GM23248 (cell line): ENCODE data around the gene FAM221B.

Source experiments
- EZH2 ChIP-seq: fragments of 200-600 bp; sonication (generic); IDR thresholded peaks from 2 replicates; pipeline ENCODE4 v1.6.1; 2018; ENCODE audit warnings: antibody characterized with exemption, mild to moderate bottlenecking; ENCODE audit not compliant: insufficient read depth, poor library complexity, severe bottlenecking
- EZH2phosphoT487 ChIP-seq: fragments of 200-600 bp; sonication (generic); IDR thresholded peaks from 2 replicates; pipeline ENCODE4 v1.6.1; 2018; ENCODE audit warnings: antibody characterized with exemption, moderate library complexity, mild to moderate bottlenecking, low read depth; ENCODE audit not compliant: insufficient read depth

DNA sequence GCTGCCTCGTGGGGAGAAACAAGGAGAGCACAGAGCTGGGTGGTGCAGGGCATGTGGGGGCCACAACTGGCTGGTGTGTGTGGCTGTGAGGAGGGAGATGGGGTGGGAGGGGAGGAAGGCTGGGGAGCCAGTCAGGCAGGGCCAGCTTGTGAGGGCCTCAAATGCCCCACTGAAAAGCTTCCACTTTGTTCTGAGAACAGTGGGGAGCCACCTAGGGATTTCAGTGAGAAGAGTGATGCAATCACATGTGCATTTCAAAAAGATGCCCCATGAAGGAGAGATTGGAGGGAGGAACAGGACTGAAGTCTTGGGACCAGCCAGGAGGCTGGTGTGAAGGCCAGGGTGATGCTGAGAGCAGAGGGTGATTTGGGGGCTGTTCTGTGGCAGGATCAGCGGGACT is 40.4 kb upstream of the FAM221B start:
- TF ChIP-seq EZH2 (no peak), EZH2phosphoT487 (no peak)
